HepG2 (cell line): ENCODE data around the gene ZBTB46. TPM values are rescaled to one million over a fixed set of nuclear protein-coding genes. Genes with fewer than 3 reads are reported as not detected.

ENCODE experiments used
- ATAC-seq: fragments of 200-7000 bp; cut with Tn5 transposase; 3 replicates; pipeline ENCODE4 v1.9.1; 2020; ENCODE audit warnings: mild to moderate bottlenecking, moderate library complexity
- BruUV-seq: library from RNA; stranded (reverse); fragments of 400-500 nt; replicated peaks from 2 replicates; lab custom pipeline; 2021; lab: Mats Ljungman, UMichigan
- CTCF ChIA-PET: fragments of 300-600 bp; formaldehyde crosslinking; extraction: SDS; loops from one replicate; lab custom pipeline; 2021; ENCODE audit warnings: low total read pairs, inconsistent platforms, low intra/inter-chr PET ratio; lab: Yijun Ruan, JAX
- POLR2A ChIA-PET: fragments of 350-600 bp; sonication (Branson Sonifier 250); formaldehyde crosslinking; loops from one replicate; lab custom pipeline; 2020; ENCODE audit warnings: antibody characterized with exemption, inconsistent platforms; lab: Yijun Ruan, JAX
- DNase-seq: peaks from one replicate; pipeline ENCODE4 v3.0.0-alpha.2; 2015; ENCODE audit warnings: low spot score
- FAIRE-seq: peaks from 3 replicates; lab custom pipeline; 2011; peaks lifted over from hg19 to GRCh38; lab: Jason Lieb, UNC
- H2AFZ ChIP-seq: one replicate; pipeline ENCODE4 v1.6.1; 2011; ENCODE audit warnings: low read length, inconsistent platforms
- H3K27ac ChIP-seq: fragments of 300-600 bp; 3 replicates; pipeline ENCODE4 v1.8.0; 2011; ENCODE audit warnings: mixed run types, mild to moderate bottlenecking, mixed read lengths, low read length, inconsistent platforms; ENCODE audit not compliant: insufficient read depth; ENCODE audit errors: extremely low read length
- H3K27me3 ChIP-seq, 2 experiments: fragments of 200-600 bp in 1 of 2; 2 replicates in 1 of 2; 3 replicates in 1 of 2; pipeline versions ENCODE4 v1.6.0 to v1.8.0; 2011; ENCODE audit warnings: low read length in 2 of 2, mild to moderate bottlenecking in 2 of 2, moderate library complexity in 2 of 2, inconsistent platforms in 1 of 2; ENCODE audit not compliant: insufficient read depth in 2 of 2, control insufficient read depth in 1 of 2
- H3K36me3 ChIP-seq, 2 experiments: fragments of 200-600 bp in 1 of 2; replicated peaks in 1 of 2; 2 replicates in 1 of 2; 3 replicates in 1 of 2; pipeline versions ENCODE4 v1.5.1 to v1.8.0; 2011; ENCODE audit warnings: low read length in 2 of 2, inconsistent platforms in 1 of 2; ENCODE audit not compliant: insufficient read depth in 2 of 2, control insufficient read depth in 1 of 2
- H3K4me1 ChIP-seq: 2 replicates; pipeline ENCODE4 v1.5.1; 2012; ENCODE audit warnings: low read length, inconsistent platforms; ENCODE audit not compliant: insufficient read depth
- H3K4me2 ChIP-seq: 2 replicates; pipeline ENCODE4 v1.6.0; 2011; ENCODE audit warnings: low read depth, low read length, inconsistent platforms
- H3K4me3 ChIP-seq, 3 experiments: fragments of 200-600 bp in 1 of 3; sonication (generic), shearing (Covaris generic) in 1 of 3; replicated peaks in 1 of 3; 2 replicates each; pipeline ENCODE4 v1.5.1; 2011 to 2016; ENCODE audit warnings: low read length in 3 of 3, inconsistent platforms in 2 of 3, low read depth in 2 of 3, mild to moderate bottlenecking in 2 of 3, control low read depth in 1 of 3, mixed read lengths in 1 of 3; ENCODE audit not compliant: insufficient read depth in 1 of 3
- H3K79me2 ChIP-seq: one replicate; pipeline ENCODE4 v1.6.1; 2011; ENCODE audit warnings: low read length, inconsistent platforms; ENCODE audit not compliant: insufficient read depth
- H3K9ac ChIP-seq: 2 replicates; pipeline ENCODE4 v1.6.0; 2011; ENCODE audit warnings: mild to moderate bottlenecking, low read depth, low read length, inconsistent platforms; ENCODE audit not compliant: insufficient read depth
- H3K9me3 ChIP-seq: 2 replicates; pipeline ENCODE4 v1.5.1; 2012; ENCODE audit warnings: mild to moderate bottlenecking, low read length
- H4K20me1 ChIP-seq: 2 replicates; pipeline ENCODE4 v1.6.0; 2011; ENCODE audit warnings: inconsistent platforms, mild to moderate bottlenecking, low read length, moderate library complexity; ENCODE audit not compliant: insufficient read depth
- ETV5 ChIP-seq: IDR thresholded peaks from 2 replicates; pipeline ENCODE4 v1.6.1; 2018; ENCODE audit warnings: missing biosample characterization, missing genetic modification reagents, inconsistent platforms, borderline replicate concordance
- ZNF317 ChIP-seq: sonication (generic); formaldehyde crosslinking; IDR thresholded peaks from 2 replicates; pipeline ENCODE4 v1.5.0; 2020; ENCODE audit warnings: mild to moderate bottlenecking, missing genetic modification reagents
- ZNF567 ChIP-seq: sonication (generic); formaldehyde crosslinking; IDR thresholded peaks from 2 replicates; pipeline ENCODE4 v1.8.1; 2023; ENCODE audit warnings: mild to moderate bottlenecking, missing genetic modification reagents, borderline replicate concordance
- WGBS: methylation state at CpG from one replicate; pipeline ENCODE4 v1.1.6; 2017; ENCODE audit warnings: low lambda C conversion rate; 5-methylcytosine and 5-hydroxymethylcytosine counted together
- in situ Hi-C: cut with HindIII; loops from 2 replicates; pipeline ENCODE4 v1.10.0; 2017; ENCODE audit warnings: low pct_unique_long_range_greater_than_20kb; ENCODE audit not compliant: extremely low pct_ligation_motif_present
- intact Hi-C: fragments of 100-400 bp; cut with micrococcal nuclease; formaldehyde crosslinking; loops from one replicate; pipeline ENCODE4 v1.10.0; 2022; ENCODE audit not compliant: unreplicated experiment
- polyA plus RNA-seq, 8 experiments: library from polyadenylated mRNA; depleted of rRNA in 3 of 8; stranded (reverse) in 7 of 8; unstranded in 1 of 8; fragments of >200 nt; fragmentation: Illumina TruSeq in 4 of 8; extraction: Trizol in 4 of 8; gene quantifications; 2 replicates each; pipeline versions ENCODE4 v1.2.1 to v1.2.3, GENCODE V29; 2011 to 2016; ENCODE audit warnings: low read depth in 4 of 8, missing spikeins in 1 of 8, mixed read lengths in 1 of 8; ENCODE audit not compliant: insufficient read depth in 1 of 8
- total RNA-seq, 5 experiments: library from RNA; depleted of rRNA; stranded (reverse); fragments of >200 nt; fragmentation: Illumina TruSeq; extraction: Trizol; gene quantifications; 2 replicates each; pipeline ENCODE4 v1.2.3, GENCODE V29; 2016; ENCODE audit warnings: low read depth in 1 of 5
- TF ChIP-seq, protein P1 (sequence below): sonication (generic); formaldehyde crosslinking; IDR thresholded peaks from 2 replicates; pipeline ENCODE4 v1.4.0; 2020; ENCODE audit warnings: missing genetic modification reagents

The ZBTB46 gene
- total and polyA plus RNA-seq, 2 of the 13 experiments (the other 11 are each of a cell fraction or from before 2014, with no cell fraction given): 1.6 to 13.5 TPM

DNA sequence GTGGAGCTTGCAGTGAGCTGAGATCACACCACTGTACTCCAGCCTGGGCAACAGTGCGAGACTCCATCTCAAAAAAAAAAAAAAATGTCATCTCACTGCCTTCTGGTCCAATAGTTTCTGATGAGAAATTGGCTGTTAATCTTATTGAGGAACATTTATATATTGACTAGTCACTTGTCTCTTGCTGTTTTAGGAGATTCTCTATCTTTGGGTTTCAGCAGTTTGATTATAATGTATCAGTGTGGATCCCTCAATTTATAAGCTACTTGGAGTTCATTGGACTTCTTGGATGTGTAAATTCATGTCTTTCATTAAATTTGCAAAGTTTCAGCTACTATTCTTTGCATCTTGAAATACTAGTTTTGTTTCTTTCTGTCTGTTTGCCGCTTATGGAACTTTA lies 112.1 kb downstream of the ZBTB46 start:
- intact Hi-C loops: no loop called here

More for the DNA sequence above, 112.1 kb downstream of the ZBTB46 start:
- ChIA-PET POLR2A (interaction anchor here (0.9 to 2.4 kb wide), 3 partner anchors 11 to 61 kb away, joined by 3 to 16 read pairs (median 5); partner anchors contain the start of genes ARFRP1, RTEL1 and ZGPAT), CTCF (no interaction called here)
- ATAC-seq (no peak), FAIRE-seq (no peak), DNase-seq (no peak)
- Histone ChIP-seq H3K27ac (peak overlapping the region; percentile 32), H3K9me3 (peaks cover 5% of the 10 kb centered on the region; the same call in 1 of the 2 replicates), H4K20me1 (no peaks in the 10 kb centered on the region), H3K4me1 (peaks cover 19% of the 10 kb centered on the region), H2AFZ (no peak overlapping the region), H3K79me2 (peaks cover 62% of the 10 kb centered on the region), H3K4me2 (no peak overlapping the region), H3K4me3 (no peak overlapping the region), H3K9ac (no peak overlapping the region), H3K27me3 (no peaks in the 10 kb centered on the region), H3K36me3 (peaks cover 23 to 53% of the 10 kb centered on the region in 2 experiments)
- WGBS: 96% methylated on average over 2 of the region's 2 CpGs
- BruUV-seq: no TSS peak
- TF ChIP-seq, protein P1, sequence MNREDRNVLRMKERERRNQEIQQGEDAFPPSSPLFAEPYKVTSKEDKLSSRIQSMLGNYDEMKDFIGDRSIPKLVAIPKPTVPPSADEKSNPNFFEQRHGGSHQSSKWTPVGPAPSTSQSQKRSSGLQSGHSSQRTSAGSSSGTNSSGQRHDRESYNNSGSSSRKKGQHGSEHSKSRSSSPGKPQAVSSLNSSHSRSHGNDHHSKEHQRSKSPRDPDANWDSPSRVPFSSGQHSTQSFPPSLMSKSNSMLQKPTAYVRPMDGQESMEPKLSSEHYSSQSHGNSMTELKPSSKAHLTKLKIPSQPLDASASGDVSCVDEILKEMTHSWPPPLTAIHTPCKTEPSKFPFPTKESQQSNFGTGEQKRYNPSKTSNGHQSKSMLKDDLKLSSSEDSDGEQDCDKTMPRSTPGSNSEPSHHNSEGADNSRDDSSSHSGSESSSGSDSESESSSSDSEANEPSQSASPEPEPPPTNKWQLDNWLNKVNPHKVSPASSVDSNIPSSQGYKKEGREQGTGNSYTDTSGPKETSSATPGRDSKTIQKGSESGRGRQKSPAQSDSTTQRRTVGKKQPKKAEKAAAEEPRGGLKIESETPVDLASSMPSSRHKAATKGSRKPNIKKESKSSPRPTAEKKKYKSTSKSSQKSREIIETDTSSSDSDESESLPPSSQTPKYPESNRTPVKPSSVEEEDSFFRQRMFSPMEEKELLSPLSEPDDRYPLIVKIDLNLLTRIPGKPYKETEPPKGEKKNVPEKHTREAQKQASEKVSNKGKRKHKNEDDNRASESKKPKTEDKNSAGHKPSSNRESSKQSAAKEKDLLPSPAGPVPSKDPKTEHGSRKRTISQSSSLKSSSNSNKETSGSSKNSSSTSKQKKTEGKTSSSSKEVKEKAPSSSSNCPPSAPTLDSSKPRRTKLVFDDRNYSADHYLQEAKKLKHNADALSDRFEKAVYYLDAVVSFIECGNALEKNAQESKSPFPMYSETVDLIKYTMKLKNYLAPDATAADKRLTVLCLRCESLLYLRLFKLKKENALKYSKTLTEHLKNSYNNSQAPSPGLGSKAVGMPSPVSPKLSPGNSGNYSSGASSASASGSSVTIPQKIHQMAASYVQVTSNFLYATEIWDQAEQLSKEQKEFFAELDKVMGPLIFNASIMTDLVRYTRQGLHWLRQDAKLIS (CRISPR knock-in tag): no peak
- TF ChIP-seq ETV5 (no peak), ZNF317 (CRISPR knock-in tag) (peak; percentile 98), ZNF567 (CRISPR knock-in tag) (no peak)
- in situ Hi-C loops: no loop called here
